ENCODE measurements around the gene ENOX1.

Gene ENOX1

DNA sequence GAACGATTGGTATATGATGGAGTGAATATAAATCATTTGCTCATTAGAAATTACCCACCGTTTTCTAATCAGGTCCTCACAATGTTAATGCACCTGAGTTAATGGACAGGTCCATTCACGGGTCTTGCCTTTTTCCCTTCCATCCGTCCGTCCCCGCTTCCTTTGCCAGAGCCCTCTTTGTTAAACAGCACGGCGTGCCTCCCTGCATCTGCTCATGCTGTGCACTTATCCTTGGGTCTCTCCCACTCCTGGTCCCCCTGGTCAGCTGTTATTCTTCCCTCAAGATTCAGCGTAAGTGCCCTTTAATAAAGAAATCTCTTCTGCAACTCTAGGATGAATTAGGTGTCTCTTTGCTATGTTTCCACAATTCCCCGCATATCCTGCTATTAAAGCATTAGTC is 438.9 kb downstream of the ENOX1 start:
- Histone ChIP-seq H2AFZ (ENCODE audit: low read depth, low read length) (no peak overlapping the region), H3K27me3 (ENCODE audit: insufficient read depth, low read length, poor library complexity) (peaks cover 13% of the 10 kb centered on the region), H3K4me3 (ENCODE audit: low read depth in 1 of 2, low read length in 2 of 2) (no peak overlapping the region), H4K20me1 (ENCODE audit: insufficient read depth, low read length) (no peaks in the 10 kb centered on the region), H3K36me3 (ENCODE audit: insufficient read depth, low read length) (no peaks in the 10 kb centered on the region), H3K9me3 (ENCODE audit: insufficient read depth, low read length, severe bottlenecking) (no peaks in the 10 kb centered on the region), H3K27ac (ENCODE audit: low read length) (no peak overlapping the region), H3K4me2 (ENCODE audit: insufficient read depth, low read length) (no peak overlapping the region), H3K9ac (ENCODE audit: low read depth, low read length) (no peak overlapping the region), H3K4me1 (ENCODE audit: insufficient read depth, low read length) (no peaks in the 10 kb centered on the region), H3K79me2 (ENCODE audit: insufficient read depth, low read length) (no peaks in the 10 kb centered on the region)
- TF ChIP-seq, protein P1, sequence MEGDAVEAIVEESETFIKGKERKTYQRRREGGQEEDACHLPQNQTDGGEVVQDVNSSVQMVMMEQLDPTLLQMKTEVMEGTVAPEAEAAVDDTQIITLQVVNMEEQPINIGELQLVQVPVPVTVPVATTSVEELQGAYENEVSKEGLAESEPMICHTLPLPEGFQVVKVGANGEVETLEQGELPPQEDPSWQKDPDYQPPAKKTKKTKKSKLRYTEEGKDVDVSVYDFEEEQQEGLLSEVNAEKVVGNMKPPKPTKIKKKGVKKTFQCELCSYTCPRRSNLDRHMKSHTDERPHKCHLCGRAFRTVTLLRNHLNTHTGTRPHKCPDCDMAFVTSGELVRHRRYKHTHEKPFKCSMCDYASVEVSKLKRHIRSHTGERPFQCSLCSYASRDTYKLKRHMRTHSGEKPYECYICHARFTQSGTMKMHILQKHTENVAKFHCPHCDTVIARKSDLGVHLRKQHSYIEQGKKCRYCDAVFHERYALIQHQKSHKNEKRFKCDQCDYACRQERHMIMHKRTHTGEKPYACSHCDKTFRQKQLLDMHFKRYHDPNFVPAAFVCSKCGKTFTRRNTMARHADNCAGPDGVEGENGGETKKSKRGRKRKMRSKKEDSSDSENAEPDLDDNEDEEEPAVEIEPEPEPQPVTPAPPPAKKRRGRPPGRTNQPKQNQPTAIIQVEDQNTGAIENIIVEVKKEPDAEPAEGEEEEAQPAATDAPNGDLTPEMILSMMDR (IDR thresholded peaks at IDR 0.05; ENCODE audit: borderline replicate concordance, extremely low read depth, low read length, poor library complexity, severe bottlenecking), result no peak
- TF ChIP-seq EZH2 (IDR thresholded peaks at IDR 0.05; ENCODE audit: borderline replicate concordance, low read depth, low read length, severe bottlenecking), result no peak
- DNase-seq (no peak), ATAC-seq (ENCODE audit: insufficient read depth, low read depth) (no peak)

- no peak overlapping the region for H2AFZ ChIP-seq (ENCODE audit: low read depth, low read length)
- H3K4me2 ChIP-seq (ENCODE audit: insufficient read depth, low read length), result no peak overlapping the region
- no peaks in the 10 kb centered on the region for H3K36me3 ChIP-seq (ENCODE audit: insufficient read depth, low read length)
- peaks cover 13% of the 10 kb centered on the region for H3K27me3 ChIP-seq (ENCODE audit: insufficient read depth, low read length, poor library complexity)
- H3K4me1 ChIP-seq (ENCODE audit: insufficient read depth, low read length), result no peaks in the 10 kb centered on the region
- H3K79me2 ChIP-seq (ENCODE audit: insufficient read depth, low read length), result no peaks in the 10 kb centered on the region
- H3K4me3 ChIP-seq (ENCODE audit: low read depth in 1 of 2, low read length in 2 of 2), result no peak overlapping the region
- no peak for TF ChIP-seq EZH2 (IDR thresholded peaks at IDR 0.05; ENCODE audit: borderline replicate concordance, low read depth, low read length, severe bottlenecking)
- TF ChIP-seq, protein P1 (IDR thresholded peaks at IDR 0.05; ENCODE audit: borderline replicate concordance, extremely low read depth, low read length, poor library complexity, severe bottlenecking), result no peak
- no peak for DNase-seq
- H3K27ac ChIP-seq (ENCODE audit: low read length), result no peak overlapping the region
- no peaks in the 10 kb centered on the region for H3K9me3 ChIP-seq (ENCODE audit: insufficient read depth, low read length, severe bottlenecking)
- H3K9ac ChIP-seq (ENCODE audit: low read depth, low read length), result no peak overlapping the region
- no peak for ATAC-seq (ENCODE audit: insufficient read depth, low read depth)
- H4K20me1 ChIP-seq (ENCODE audit: insufficient read depth, low read length), result no peaks in the 10 kb centered on the region
Measured at GRCh38 chr13:43346427-43346826, 440.3 kb downstream of the ENOX1 start.

- no peak overlapping the region for H3K27ac ChIP-seq (ENCODE audit: low read length)
- H2AFZ ChIP-seq (ENCODE audit: low read depth, low read length), result no peak overlapping the region
- H3K9ac ChIP-seq (ENCODE audit: low read depth, low read length), result no peak overlapping the region
- H3K27me3 ChIP-seq (ENCODE audit: insufficient read depth, low read length, poor library complexity), result peaks cover 7% of the 10 kb centered on the region
- no peak for ATAC-seq (ENCODE audit: insufficient read depth, low read depth)
- H3K4me3 ChIP-seq (ENCODE audit: low read depth in 1 of 2, low read length in 2 of 2), result no peak overlapping the region
- no peak for DNase-seq
- no peaks in the 10 kb centered on the region for H3K9me3 ChIP-seq (ENCODE audit: insufficient read depth, low read length, severe bottlenecking)
- H3K36me3 ChIP-seq (ENCODE audit: insufficient read depth, low read length), result no peaks in the 10 kb centered on the region
- H3K4me1 ChIP-seq (ENCODE audit: insufficient read depth, low read length), result no peaks in the 10 kb centered on the region
- no peak for TF ChIP-seq EZH2 (IDR thresholded peaks at IDR 0.05; ENCODE audit: borderline replicate concordance, low read depth, low read length, severe bottlenecking)
- TF ChIP-seq, protein P1 (IDR thresholded peaks at IDR 0.05; ENCODE audit: borderline replicate concordance, extremely low read depth, low read length, poor library complexity, severe bottlenecking), result no peak
- H3K4me2 ChIP-seq (ENCODE audit: insufficient read depth, low read length), result no peak overlapping the region
- no peaks in the 10 kb centered on the region for H4K20me1 ChIP-seq (ENCODE audit: insufficient read depth, low read length)
- H3K79me2 ChIP-seq (ENCODE audit: insufficient read depth, low read length), result no peaks in the 10 kb centered on the region
Measured at GRCh38 chr13:43343645-43344044, 443.1 kb downstream of the ENOX1 start.
